B cell (primary cell): Measurements from ENCODE around the gene MICAL3. TPM values are rescaled to one million over a fixed set of nuclear protein-coding genes. Genes with fewer than 3 reads are reported as not detected.

Experiments
- ATAC-seq: fragments of 200-7000 bp; cut with Tn5 transposase; one replicate; pipeline ENCODE4 v1.10.0; 2021; ENCODE audit warnings: low read depth, mild to moderate bottlenecking, moderate number of reproducible peaks, moderate library complexity
- CTCF ChIA-PET: fragments of 350-600 bp; sonication (Branson Sonifier 250); formaldehyde crosslinking; loops from one replicate; lab custom pipeline; 2021; ENCODE audit warnings: antibody characterized with exemption, inconsistent platforms; lab: Charles Lee
- POLR2A ChIA-PET: fragments of 350-600 bp; sonication (Branson Sonifier 250); formaldehyde crosslinking; loops from one replicate; lab custom pipeline; 2021; ENCODE audit warnings: antibody characterized with exemption; lab: Charles Lee
- DNase-seq: peaks from one replicate; pipeline ENCODE4 v3.0.0; 2013
- H2AFZ ChIP-seq: 2 replicates; pipeline ENCODE4 v1.6.1; 2012; ENCODE audit warnings: mild to moderate bottlenecking, low read depth, low read length; ENCODE audit not compliant: insufficient read depth, poor library complexity, severe bottlenecking
- H3K27ac ChIP-seq, 2 donors: 1 replicate in 1 of 2; 2 replicates in 1 of 2; pipeline ENCODE4 v1.5.1; 2012 to 2013; ENCODE audit warnings: low read length in 2 of 2, mild to moderate bottlenecking in 2 of 2, moderate library complexity in 1 of 2
- H3K27me3 ChIP-seq, 4 experiments: fragments of 200-600 bp in 1 of 4; sonication (generic) in 1 of 4; replicated peaks in 1 of 4; 1 replicate in 2 of 4; 2 replicates in 2 of 4; pipeline versions ENCODE4 v1.6.1 to v1.7.0; 2013 to 2016; ENCODE audit warnings: low read length in 3 of 4, mild to moderate bottlenecking in 2 of 4, mixed read lengths in 1 of 4, moderate library complexity in 1 of 4; ENCODE audit not compliant: insufficient read depth in 4 of 4, control insufficient read depth in 3 of 4; ENCODE audit errors: control extremely low read depth in 1 of 4
- H3K36me3 ChIP-seq, 2 experiments: replicated peaks in 1 of 2; 1 replicate in 1 of 2; 2 replicates in 1 of 2; pipeline versions ENCODE4 v1.6.1 to v1.7.1; 2013; ENCODE audit warnings: low read length in 1 of 2; ENCODE audit not compliant: insufficient read depth in 2 of 2, control insufficient read depth in 1 of 2; ENCODE audit errors: control extremely low read depth in 1 of 2, extremely low read depth in 1 of 2
- H3K4me1 ChIP-seq, 2 donors: fragments of 200-600 bp in 1 of 2; sonication (generic) in 1 of 2; 1 replicate in 1 of 2; 2 replicates in 1 of 2; pipeline versions ENCODE4 v1.5.1 to v1.6.1; 2013 to 2017; ENCODE audit warnings: low read length in 2 of 2; ENCODE audit not compliant: control insufficient read depth in 2 of 2, insufficient read depth in 2 of 2
- H3K4me2 ChIP-seq: replicated peaks from 2 replicates; pipeline ENCODE3; 2012; ENCODE audit warnings: mild to moderate bottlenecking, low read depth, low read length; ENCODE audit not compliant: poor library complexity, severe bottlenecking
- H3K4me3 ChIP-seq, 5 experiments: fragments of 200-600 bp in 1 of 5; sonication (generic) in 1 of 5; 1 replicate in 3 of 5; 2 replicates in 2 of 5; pipeline versions ENCODE4 v1.5.1 to v1.7.0; 2011 to 2016; ENCODE audit warnings: low read length in 4 of 5, mild to moderate bottlenecking in 4 of 5, low read depth in 2 of 5, control low read depth in 1 of 5, moderate library complexity in 1 of 5; ENCODE audit not compliant: insufficient read depth in 1 of 5; ENCODE audit errors: control extremely low read depth in 1 of 5, extremely low read depth in 1 of 5
- H3K79me2 ChIP-seq: fragments of 200-600 bp; sonication (generic); one replicate; pipeline ENCODE4 v1.6.0; 2016; ENCODE audit warnings: low read length; ENCODE audit not compliant: control insufficient read depth, insufficient read depth
- H3K9ac ChIP-seq: fragments of 200-600 bp; sonication (generic); 2 replicates; pipeline ENCODE4 v1.6.1; 2017; ENCODE audit warnings: mild to moderate bottlenecking, low read length, moderate library complexity
- H3K9me3 ChIP-seq, 3 donors: one replicate each; pipeline versions ENCODE4 v1.6.1 to v1.7.1; 2013; ENCODE audit warnings: low read length in 2 of 3; ENCODE audit not compliant: control insufficient read depth in 2 of 3, insufficient read depth in 1 of 3; ENCODE audit errors: control extremely low read depth in 1 of 3
- H4K20me1 ChIP-seq: 2 replicates; pipeline ENCODE4 v1.6.0; 2012; ENCODE audit warnings: mild to moderate bottlenecking, low read length; ENCODE audit not compliant: insufficient read depth, control insufficient read depth, poor library complexity, severe bottlenecking
- H3K27ac Mint-ChIP-seq: one replicate; pipeline ENCODE4 v1.8.0; 2021; ENCODE audit warnings: mixed read lengths
- H3K27me3 Mint-ChIP-seq: one replicate; pipeline ENCODE4 v1.8.0; 2021; ENCODE audit warnings: mixed read lengths
- H3K4me1 Mint-ChIP-seq: one replicate; pipeline ENCODE4 v1.8.0; 2021; ENCODE audit warnings: mixed read lengths
- H3K4me3 Mint-ChIP-seq: one replicate; pipeline ENCODE4 v1.8.0; 2021; ENCODE audit warnings: mixed read lengths
- H3K9me3 Mint-ChIP-seq: one replicate; pipeline ENCODE4 v1.8.0; 2022; ENCODE audit warnings: mixed read lengths; ENCODE audit not compliant: insufficient read depth
- EZH2 ChIP-seq: IDR thresholded peaks from 2 replicates; pipeline ENCODE4 v1.6.1; 2012; ENCODE audit warnings: borderline replicate concordance, low read depth, mild to moderate bottlenecking, moderate library complexity, low read length; ENCODE audit not compliant: insufficient read depth, poor library complexity, severe bottlenecking
- WGBS: methylation state at CpG from one replicate; pipeline ENCODE4 v1.1.5; 2013; ENCODE audit warnings: missing lambda C conversion rate; ENCODE audit not compliant: insufficient coverage; 5-methylcytosine and 5-hydroxymethylcytosine counted together
- intact Hi-C: fragments of 100-400 bp; cut with micrococcal nuclease; formaldehyde crosslinking; loops from one replicate; pipeline ENCODE4 v1.10.0; 2022
- polyA plus RNA-seq: library from polyadenylated mRNA; depleted of rRNA; stranded (reverse); fragments of >200 nt; gene quantifications from 2 replicates; pipeline ENCODE4 v1.2.3, GENCODE V29; 2012
- total RNA-seq, 2 donors: library from RNA; stranded (reverse); fragments of 120-200 nt in 1 of 2; gene quantifications; 1 replicate in 1 of 2; 2 replicates in 1 of 2; pipeline versions ENCODE4 v1.2.3 to v1.2.4, GENCODE V29; 2013 to 2022
- TF ChIP-seq, protein P1 (sequence below): fragments of 200-600 bp; IDR thresholded peaks from one replicate; pipeline ENCODE4 v1.8.0; 2022; ENCODE audit warnings: antibody characterized with exemption, mild to moderate bottlenecking

Gene MICAL3
- total and polyA plus RNA-seq, 2 donors (not counting 1 experiment from before 2014, with no cell fraction given), result 50.5 to 253 TPM

GRCh38 chr22:17830043-17830961 is 194.1 kb downstream of the MICAL3 start:
- Mint-ChIP-seq H3K4me1 (peaks cover 6% of the 10 kb centered on the region), H3K27me3 (no peaks in the 10 kb centered on the region), H3K9me3 (no peaks in the 10 kb centered on the region), H3K27ac (peak overlapping the region; percentile 61), H3K4me3 (no peak overlapping the region)
- WGBS, result 54% methylated on average over 31 of the region's 31 CpGs
- H3K9ac ChIP-seq, result no peak overlapping the region
- DNase-seq, result peak; percentile 84
- TF ChIP-seq EZH2, result no peak
- TF ChIP-seq, protein P1, sequence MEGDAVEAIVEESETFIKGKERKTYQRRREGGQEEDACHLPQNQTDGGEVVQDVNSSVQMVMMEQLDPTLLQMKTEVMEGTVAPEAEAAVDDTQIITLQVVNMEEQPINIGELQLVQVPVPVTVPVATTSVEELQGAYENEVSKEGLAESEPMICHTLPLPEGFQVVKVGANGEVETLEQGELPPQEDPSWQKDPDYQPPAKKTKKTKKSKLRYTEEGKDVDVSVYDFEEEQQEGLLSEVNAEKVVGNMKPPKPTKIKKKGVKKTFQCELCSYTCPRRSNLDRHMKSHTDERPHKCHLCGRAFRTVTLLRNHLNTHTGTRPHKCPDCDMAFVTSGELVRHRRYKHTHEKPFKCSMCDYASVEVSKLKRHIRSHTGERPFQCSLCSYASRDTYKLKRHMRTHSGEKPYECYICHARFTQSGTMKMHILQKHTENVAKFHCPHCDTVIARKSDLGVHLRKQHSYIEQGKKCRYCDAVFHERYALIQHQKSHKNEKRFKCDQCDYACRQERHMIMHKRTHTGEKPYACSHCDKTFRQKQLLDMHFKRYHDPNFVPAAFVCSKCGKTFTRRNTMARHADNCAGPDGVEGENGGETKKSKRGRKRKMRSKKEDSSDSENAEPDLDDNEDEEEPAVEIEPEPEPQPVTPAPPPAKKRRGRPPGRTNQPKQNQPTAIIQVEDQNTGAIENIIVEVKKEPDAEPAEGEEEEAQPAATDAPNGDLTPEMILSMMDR, result peak; percentile 99
- H3K79me2 ChIP-seq, result peaks cover 25% of the 10 kb centered on the region
- no peaks in the 10 kb centered on the region for H3K27me3 ChIP-seq
- H3K4me3 ChIP-seq, result no peak overlapping the region
- H3K9me3 ChIP-seq, result no peaks in the 10 kb centered on the region
- H3K4me2 ChIP-seq, result no peak overlapping the region
- ATAC-seq, result peak; percentile 94
- POLR2A ChIA-PET, result interaction anchor here (0.6 to 1.6 kb wide), 2 partner anchors 11 to 247 kb away, joined by 3 to 10 read pairs; no protein-coding TSS in a partner anchor
- H2AFZ ChIP-seq, result no peak overlapping the region
- CTCF ChIA-PET, result interaction anchor here (0.6 to 5.7 kb wide), 42 partner anchors 8 to 302 kb away, joined by 3 to 250 read pairs (median 6); partner anchors contain the start of genes MICAL3 and PEX26
- H4K20me1 ChIP-seq, result peaks cover 57% of the 10 kb centered on the region
- H3K4me1 ChIP-seq, result peaks cover 0 to 7% of the 10 kb centered on the region in 2 donors
- peak overlapping the region in 1 of 2 donors; percentile 3 for H3K27ac ChIP-seq
- intact Hi-C loops, result loop anchor here (1.0 kb wide), 3 partner anchors 194 to 320 kb away; partner anchors contain the start of genes MICAL3 and USP18
- peaks cover 0 to 94% of the 10 kb centered on the region in 2 experiments for H3K36me3 ChIP-seq
